Activated T-cell treated with anti-CD3 and anti-CD28 coated beads, Interleukin-2, amount 50 U/mL, for 48 hours (primary cell): ENCODE data around the gene AGMAT.

Experiments used
- DNase-seq, 2 experiments: peaks; one replicate each; pipeline ENCODE4 v3.0.0-alpha.2; 2020

Gene AGMAT

GRCh38 chr1:15584489-15585363, at the start of gene AGMAT:
AGMAT (minus strand) TSS chr1:15585051; CDS start chr1:15584967, 84 bp downstream.
- DNase-seq = peak; percentile 81 to 85

DNA sequence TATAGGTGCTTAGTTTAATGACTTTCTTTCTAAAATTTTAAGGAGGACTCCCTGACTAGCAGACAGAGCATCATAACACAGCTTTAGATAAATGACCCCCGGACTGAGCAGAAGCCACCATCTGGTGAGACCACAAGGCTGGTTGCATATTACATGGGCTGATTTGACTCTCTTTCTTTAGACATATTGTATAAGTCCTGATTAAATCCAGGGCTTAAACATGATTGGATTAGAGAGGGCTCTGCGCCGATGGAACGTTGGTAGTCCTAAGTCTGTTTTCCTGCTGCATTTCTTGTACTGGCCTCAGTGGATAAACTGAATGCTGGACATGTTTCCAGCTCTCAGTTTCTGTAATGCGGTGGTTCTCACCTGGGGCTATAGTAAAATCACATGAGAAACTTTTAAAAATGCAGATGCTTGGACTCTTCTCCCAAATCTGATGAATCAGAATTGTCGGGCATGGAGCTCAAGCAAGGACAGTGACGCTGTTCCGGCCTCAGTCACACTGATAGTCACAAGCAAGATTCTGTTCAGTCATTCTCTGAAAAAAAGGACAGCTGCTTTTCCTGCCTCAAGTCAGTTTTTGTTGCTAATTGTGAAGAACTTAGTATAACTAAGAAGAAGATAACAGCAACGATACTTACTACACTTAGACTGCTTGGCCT, 49.0 kb upstream of the AGMAT start:
- DNase-seq = no peak

GRCh38 chr1:15628003-15628402, 43.2 kb upstream of the AGMAT start:
- no peak for DNase-seq

- no peak for DNase-seq
Measured at GRCh38 chr1:15627343-15627988, 42.6 kb upstream of the AGMAT start.

DNA sequence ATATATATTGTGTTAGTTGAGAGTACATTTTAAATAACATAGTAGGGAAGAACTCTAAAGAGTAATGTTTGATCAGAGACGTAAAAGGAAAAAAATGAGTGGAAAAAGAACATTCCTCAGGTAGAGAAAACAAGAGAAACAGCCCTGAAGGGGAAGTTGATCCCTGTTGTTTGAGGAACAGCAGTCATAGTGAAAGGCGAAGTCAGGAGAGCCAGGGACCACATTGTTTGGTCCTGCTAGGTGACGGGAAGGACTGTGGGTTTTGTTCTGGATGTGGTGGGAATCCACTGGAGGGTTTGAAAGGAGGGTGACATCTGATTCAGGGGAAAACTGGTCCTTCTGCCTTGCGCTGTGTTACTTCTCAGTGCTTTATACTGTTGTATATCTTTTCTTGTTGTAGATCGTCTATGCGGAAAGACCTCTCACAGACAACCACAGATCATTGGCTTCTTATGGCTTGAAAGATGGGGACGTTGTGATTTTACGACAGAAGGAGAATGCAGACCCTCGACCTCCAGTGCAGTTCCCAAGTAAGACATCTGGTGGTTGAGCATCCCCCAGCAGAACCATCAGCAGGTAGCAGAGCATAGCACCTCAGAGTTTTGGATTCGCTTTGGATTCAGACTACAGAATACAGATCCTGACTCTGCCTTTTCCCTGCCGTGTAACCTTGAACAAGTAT, 41.6 kb upstream of the AGMAT start:
- no peak for DNase-seq

GRCh38 chr1:15625056-15625917, 40.4 kb upstream of the AGMAT start:
- DNase-seq = no peak

DNA sequence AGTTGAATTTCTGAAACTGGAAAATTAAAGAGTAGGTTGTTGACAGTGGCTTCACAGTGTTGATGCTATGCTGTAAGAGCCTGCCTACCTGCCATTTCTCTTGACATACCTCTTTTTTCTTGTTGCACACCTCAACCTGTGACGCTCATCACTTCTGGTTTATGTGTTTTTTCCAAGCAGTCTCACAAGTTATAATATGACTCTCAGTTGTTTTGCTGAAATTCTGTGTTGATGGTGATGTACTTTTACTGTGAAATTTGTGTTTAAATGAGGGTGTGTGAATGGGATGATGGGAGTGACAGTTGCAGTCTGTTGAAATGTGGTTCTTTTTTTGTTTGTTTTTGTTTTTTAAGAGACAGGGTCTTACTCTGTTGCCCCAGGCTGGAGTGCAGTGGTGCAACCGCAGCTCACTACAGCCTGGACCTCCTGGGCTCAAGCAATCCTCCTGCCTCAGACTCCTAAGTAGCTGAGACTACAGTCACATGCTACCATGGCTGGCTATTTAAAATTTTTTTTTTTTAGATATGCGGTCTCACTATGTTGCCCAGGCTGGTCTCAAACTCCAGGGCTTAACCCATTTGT, 39.4 kb upstream of the AGMAT start:
- no peak for DNase-seq

DNA sequence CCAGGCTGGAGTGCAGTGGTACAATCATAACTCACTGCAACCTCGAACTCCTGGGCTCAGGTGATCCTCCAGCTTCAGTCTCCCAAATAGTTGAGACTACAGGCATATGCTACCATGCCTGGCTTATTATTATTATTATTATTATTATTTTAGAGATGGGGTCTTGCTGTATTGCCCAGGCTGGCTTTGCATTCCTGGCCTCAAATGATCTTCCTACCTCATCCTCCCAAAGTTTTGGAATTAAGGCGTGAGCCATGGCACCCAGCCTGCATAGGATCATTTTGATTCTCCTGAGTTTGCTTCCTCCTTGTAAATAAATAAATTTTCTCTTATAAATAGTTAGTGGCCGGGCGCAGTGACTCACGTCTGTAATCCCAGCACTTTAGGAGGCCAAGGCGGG, 38.6 kb upstream of the AGMAT start:
- no peak for DNase-seq

GRCh38 chr1:15622712-15623373, 38.0 kb upstream of the AGMAT start:
- no peak for DNase-seq

- no peak for DNase-seq
Measured at GRCh38 chr1:15621975-15622374, 37.1 kb upstream of the AGMAT start.

- DNase-seq = no peak
Measured at GRCh38 chr1:15620902-15621682, 36.2 kb upstream of the AGMAT start.

DNA sequence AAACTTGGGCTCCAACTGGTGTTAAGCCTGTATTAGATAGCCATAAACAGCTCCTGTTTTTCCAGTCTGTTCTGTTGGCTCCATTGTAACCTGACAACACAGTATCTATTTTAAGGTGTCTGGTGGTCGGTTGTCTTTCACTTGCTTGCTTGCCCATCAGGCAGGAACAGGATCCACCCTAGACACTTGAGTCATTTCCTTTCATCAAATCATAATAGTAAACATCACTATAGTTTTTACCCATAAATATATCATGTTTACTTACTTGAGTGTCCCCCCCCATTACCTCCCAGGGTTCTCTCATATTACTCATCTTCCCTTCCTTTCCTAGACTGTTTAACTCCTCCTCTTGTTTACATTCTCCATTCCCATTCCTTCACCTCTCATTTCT, 35.3 kb upstream of the AGMAT start:
- no peak for DNase-seq

DNA sequence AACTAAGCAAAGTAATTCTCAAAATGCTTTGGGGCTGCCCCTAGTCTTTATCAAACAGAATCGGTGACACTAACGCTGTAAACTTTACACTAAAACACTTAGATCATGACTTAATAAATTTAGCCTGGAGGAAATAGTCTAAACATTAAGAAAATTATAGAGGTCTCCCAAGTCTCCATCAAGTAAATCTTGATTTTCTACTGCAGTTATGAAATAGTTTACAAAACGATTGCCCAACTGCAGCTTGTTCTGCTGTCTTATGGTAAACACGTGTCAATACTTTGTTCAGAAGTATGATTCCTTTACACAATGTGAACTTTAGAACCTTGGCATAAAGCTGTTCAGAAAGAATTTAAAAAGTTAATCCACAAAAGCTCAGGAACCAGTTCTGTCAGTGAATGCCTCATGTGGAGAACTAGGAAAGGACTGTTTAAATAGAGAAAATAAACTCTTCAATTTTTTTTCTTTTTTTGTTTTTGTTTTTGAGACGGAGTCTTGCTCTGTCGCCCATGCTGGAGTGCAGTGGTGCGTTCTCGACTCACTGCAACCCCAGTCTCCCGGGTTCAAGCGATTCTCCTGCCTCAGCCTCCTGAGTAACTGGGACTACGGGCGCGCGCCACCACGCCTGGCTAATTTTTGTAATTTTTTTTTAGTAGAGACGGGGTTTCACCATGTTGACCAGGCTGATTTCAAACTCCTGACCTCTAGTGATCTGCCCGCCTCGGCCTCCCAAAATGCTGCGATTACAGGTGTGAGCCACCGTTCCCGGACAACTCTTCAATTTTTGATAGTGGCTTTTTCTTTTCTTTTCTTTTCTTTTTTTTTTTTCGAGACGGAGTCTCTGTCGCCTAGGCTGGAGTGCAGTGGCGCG, 34.0 kb upstream of the AGMAT start:
- DNase-seq = no peak

GRCh38 chr1:15618077-15618654, 33.3 kb upstream of the AGMAT start:
- no peak for DNase-seq

- peak; percentile 94 to 96 for DNase-seq
Measured at GRCh38 chr1:15617173-15618076, 32.6 kb upstream of the AGMAT start, which contains the start of gene DDI2. DDI2 (plus strand) TSS chr1:15617458; CDS start chr1:15617671, 213 bp downstream.

GRCh38 chr1:15616373-15617172, 31.7 kb upstream of the AGMAT start:
- peak in 1 of 2 experiments; percentile 41 for DNase-seq

DNA sequence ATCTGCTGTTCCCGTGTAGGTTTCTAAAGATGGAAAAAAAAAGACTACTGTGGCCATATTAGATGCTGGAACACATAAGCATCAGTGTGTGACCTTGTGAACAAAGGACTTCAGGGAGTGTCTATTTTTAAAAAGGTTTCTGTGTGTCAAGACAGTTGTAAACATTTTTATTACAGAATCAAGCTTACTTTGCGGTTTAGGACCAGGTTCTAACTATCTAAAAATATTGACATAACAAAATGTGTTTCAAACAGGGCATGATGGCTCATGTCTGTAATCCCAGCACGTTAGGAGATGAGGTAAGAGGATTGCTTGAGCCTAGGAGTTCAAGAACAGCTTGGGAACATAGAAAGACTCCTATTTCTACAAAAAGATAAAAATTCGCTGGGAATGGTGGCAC, 25.3 kb upstream of the AGMAT start:
- DNase-seq = no peak
